Spleen (tissue), 7 donors: Measurements from ENCODE around the gene CACNA2D4.

ENCODE experiments used
- POLR2A ChIP-seq, 3 donors: fragments of 450-650 bp; IDR thresholded peaks; one replicate each; pipeline ENCODE4 v1.5.1; 2017; ENCODE audit warnings: antibody characterized with exemption in 3 of 3, mild to moderate bottlenecking in 1 of 3
- TF ChIP-seq, protein P1 (sequence below), 11 experiments: fragments of 200-600 bp in 7 of 11; fragments of 450-650 bp in 4 of 11; sonication (generic) in 4 of 11; IDR thresholded peaks in 8 of 11; conservative IDR thresholded peaks in 3 of 11; 1 replicate in 7 of 11; 2 replicates in 4 of 11; pipeline versions ENCODE4 v1.4.0 to v1.8.0; 2016 to 2021; ENCODE audit warnings: antibody characterized with exemption in 11 of 11, inconsistent platforms in 4 of 11, mild to moderate bottlenecking in 1 of 11
- donor health status: DM: no; HTN: no; CAD: no; lungs with moderate emphysema.
- donor health status: DM: no; HTN: no; CAD: no.
- donor health status: DM: no; HTN: no; CAD: no.

DNA sequence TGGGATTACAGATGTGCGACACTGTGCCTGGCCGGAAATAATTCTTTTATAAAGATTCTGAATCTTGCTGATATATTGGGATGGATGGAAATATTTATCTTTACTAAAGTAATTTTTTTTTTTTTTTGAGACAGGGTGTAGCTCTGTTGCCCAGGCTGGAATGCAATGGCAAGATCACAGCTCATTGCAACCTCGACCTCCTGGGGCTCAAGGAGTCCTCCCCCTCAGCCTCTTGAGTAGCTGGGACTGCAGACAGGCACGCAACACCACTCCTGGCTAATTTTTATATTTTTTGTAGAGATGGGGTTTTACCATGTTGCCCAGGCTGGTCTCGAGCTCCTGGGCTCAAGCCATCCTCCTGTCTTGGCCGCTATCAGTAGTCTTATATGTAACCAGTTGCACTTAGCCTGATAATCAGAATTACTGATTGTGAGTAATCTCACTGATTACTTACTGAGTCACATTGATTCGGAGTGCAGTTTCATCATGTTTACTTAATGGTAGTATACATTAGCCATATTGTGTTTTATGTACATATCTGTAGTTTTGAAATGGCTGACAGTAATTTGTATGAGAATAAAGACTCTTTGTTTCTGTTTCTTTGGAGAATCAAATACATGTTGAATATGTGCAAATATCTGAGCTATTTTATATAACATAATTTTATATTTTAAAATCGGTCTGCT lies 148.5 kb downstream of the CACNA2D4 start:
- no peak for TF ChIP-seq POLR2A (IDR thresholded peaks at IDR 0.05)
- TF ChIP-seq, protein P1, sequence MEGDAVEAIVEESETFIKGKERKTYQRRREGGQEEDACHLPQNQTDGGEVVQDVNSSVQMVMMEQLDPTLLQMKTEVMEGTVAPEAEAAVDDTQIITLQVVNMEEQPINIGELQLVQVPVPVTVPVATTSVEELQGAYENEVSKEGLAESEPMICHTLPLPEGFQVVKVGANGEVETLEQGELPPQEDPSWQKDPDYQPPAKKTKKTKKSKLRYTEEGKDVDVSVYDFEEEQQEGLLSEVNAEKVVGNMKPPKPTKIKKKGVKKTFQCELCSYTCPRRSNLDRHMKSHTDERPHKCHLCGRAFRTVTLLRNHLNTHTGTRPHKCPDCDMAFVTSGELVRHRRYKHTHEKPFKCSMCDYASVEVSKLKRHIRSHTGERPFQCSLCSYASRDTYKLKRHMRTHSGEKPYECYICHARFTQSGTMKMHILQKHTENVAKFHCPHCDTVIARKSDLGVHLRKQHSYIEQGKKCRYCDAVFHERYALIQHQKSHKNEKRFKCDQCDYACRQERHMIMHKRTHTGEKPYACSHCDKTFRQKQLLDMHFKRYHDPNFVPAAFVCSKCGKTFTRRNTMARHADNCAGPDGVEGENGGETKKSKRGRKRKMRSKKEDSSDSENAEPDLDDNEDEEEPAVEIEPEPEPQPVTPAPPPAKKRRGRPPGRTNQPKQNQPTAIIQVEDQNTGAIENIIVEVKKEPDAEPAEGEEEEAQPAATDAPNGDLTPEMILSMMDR (IDR thresholded peaks at IDR 0.05 in 8 of 11, conservative IDR thresholded peaks at IDR 0.05 in 3 of 11), result no peak
